Measurements from ENCODE around the gene DOCK2. TPM values are rescaled to one million over a fixed set of nuclear protein-coding genes. Genes with fewer than 3 reads are reported as not detected.
A peak's percentile ranks its signal among the peaks of the same experiment; 100 is the strongest.

Gene DOCK2
- total and polyA plus RNA-seq, 2 donors (not counting 3 experiments of a cell fraction or from before 2014, with no cell fraction given) = 0.62 to 4.8 TPM

DNA sequence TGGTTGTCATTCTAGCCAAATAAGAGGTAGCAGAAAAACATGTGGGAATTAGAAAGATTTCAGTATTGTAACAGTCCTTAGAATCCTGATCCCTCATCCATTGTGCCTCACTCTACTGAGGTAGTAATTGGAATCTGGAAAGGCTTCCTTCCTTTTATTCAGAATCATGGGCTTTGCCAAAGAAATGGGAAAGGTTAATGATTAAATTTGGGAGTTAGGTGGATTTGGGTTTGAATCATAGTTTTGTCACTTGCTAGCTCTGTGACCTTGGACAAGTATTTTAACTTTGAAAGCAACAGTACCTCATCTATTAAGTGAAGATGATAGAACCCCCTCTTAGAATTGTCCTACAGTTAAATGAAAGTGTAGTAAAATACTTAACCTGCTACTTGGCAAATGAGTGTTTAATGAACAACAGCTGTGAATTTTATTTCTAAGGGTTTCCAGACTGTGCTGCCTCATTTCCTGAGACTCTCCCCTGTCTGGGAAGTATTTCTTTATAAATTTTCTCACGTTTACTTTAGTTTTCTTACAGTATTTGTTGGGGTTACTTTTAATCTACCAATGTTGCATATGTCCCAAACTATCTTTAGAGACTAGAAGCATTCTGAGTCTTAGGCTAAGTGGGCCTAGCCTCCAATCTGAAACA is 41.8 kb upstream of the DOCK2 start:
- H3K4me2 ChIP-seq (ENCODE audit: insufficient read depth, low read length) = no peak overlapping the region
- peak; percentile 14 for DNase-seq (ENCODE audit: low read depth, low spot score)
- no peaks in the 10 kb centered on the region for H4K20me1 ChIP-seq (replicated peaks; ENCODE audit: control insufficient read depth, extremely low read depth, insufficient read depth, low read length)
- intact Hi-C loops (cut with micrococcal nuclease) = no loop called here
- H2AFZ ChIP-seq (ENCODE audit: low read depth, low read length) = no peak overlapping the region
- ChIA-PET POLR2A (no interaction called here), CTCF (interaction anchor here (1.0 to 1.5 kb wide), 2 partner anchors 63 to 475 kb away, joined by 3 to 4 read pairs; no protein-coding TSS in a partner anchor)
- peak overlapping the region; percentile 36 for H3K27ac ChIP-seq (ENCODE audit: insufficient read depth, low read depth, low read length)
- no TSS peak for BruUV-seq (replicated peaks)
- H3K9ac ChIP-seq (replicated peaks; ENCODE audit: extremely low read depth, insufficient read depth, low read length) = no peak overlapping the region
- H3K9me1 ChIP-seq (replicated peaks; ENCODE audit: control insufficient read depth, extremely low read depth, insufficient read depth, low read length) = no peaks in the 10 kb centered on the region
- H3K4me3 ChIP-seq (replicated peaks in 1 of 3; ENCODE audit: insufficient read depth in 1 of 3, low read depth in 1 of 3, low read length in 3 of 3) = no peak overlapping the region
- TF ChIP-seq, protein P1, sequence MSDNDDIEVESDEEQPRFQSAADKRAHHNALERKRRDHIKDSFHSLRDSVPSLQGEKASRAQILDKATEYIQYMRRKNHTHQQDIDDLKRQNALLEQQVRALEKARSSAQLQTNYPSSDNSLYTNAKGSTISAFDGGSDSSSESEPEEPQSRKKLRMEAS (IDR thresholded peaks at IDR 0.05; ENCODE audit: insufficient read depth, insufficient read length) = no peak
- TF ChIP-seq FOS (IDR thresholded peaks at IDR 0.05; ENCODE audit: borderline replicate concordance, insufficient read depth, low read length) (no peak), POLR2A (IDR thresholded peaks at IDR 0.05; ENCODE audit: low read depth, low read length) (no peak), JUN (IDR thresholded peaks at IDR 0.05; ENCODE audit: borderline replicate concordance, insufficient read depth, insufficient read length, low read depth) (no peak), EZH2 (IDR thresholded peaks at IDR 0.05; ENCODE audit: borderline replicate concordance, low read depth, low read length, severe bottlenecking) (no peak), MYC (IDR thresholded peaks at IDR 0.05; ENCODE audit: low read depth, low read length) (no peak), GATA2 (IDR thresholded peaks at IDR 0.05; ENCODE audit: insufficient read depth, insufficient read length, low read depth, low read length) (no peak), POLR2AphosphoS5 (IDR thresholded peaks at IDR 0.05; ENCODE audit: insufficient read depth, low read depth, low read length) (no peak)
- TF ChIP-seq, protein P2, sequence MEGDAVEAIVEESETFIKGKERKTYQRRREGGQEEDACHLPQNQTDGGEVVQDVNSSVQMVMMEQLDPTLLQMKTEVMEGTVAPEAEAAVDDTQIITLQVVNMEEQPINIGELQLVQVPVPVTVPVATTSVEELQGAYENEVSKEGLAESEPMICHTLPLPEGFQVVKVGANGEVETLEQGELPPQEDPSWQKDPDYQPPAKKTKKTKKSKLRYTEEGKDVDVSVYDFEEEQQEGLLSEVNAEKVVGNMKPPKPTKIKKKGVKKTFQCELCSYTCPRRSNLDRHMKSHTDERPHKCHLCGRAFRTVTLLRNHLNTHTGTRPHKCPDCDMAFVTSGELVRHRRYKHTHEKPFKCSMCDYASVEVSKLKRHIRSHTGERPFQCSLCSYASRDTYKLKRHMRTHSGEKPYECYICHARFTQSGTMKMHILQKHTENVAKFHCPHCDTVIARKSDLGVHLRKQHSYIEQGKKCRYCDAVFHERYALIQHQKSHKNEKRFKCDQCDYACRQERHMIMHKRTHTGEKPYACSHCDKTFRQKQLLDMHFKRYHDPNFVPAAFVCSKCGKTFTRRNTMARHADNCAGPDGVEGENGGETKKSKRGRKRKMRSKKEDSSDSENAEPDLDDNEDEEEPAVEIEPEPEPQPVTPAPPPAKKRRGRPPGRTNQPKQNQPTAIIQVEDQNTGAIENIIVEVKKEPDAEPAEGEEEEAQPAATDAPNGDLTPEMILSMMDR (IDR thresholded peaks at IDR 0.05; ENCODE audit: extremely low read depth in 1 of 2, insufficient read depth in 1 of 2, low read depth in 1 of 2, low read length in 2 of 2) = no peak
- no peak for FAIRE-seq
- dilution Hi-C loops (cut with MboI; ENCODE audit: extremely low pct_ligation_motif_present, low sequenced_read_pairs) = no loop called here
- H3K4me1 ChIP-seq (ENCODE audit: control insufficient read depth, extremely low read depth, insufficient read depth, low read length) = no peaks in the 10 kb centered on the region
- H3K9me3 ChIP-seq (replicated peaks; ENCODE audit: control insufficient read depth, insufficient read depth, low read length) = no peaks in the 10 kb centered on the region
- H3K36me3 ChIP-seq (ENCODE audit: control insufficient read depth in 2 of 2, extremely low read depth in 1 of 2, insufficient read depth in 2 of 2, low read length in 2 of 2) = peaks cover 0 to 58% of the 10 kb centered on the region in 2 experiments
- H3K79me2 ChIP-seq (ENCODE audit: control insufficient read depth, insufficient read depth, low read length) = peaks cover 3% of the 10 kb centered on the region
- no peaks in the 10 kb centered on the region for H3K27me3 ChIP-seq (ENCODE audit: control insufficient read depth in 2 of 2, insufficient read depth in 2 of 2, low read length in 2 of 2)
